CD14-positive monocyte (primary cell): ENCODE measurements around the gene RAB40C. TPM values are rescaled to one million over a fixed set of nuclear protein-coding genes. Genes with fewer than 3 reads are reported as not detected.

Source experiments
- DNase-seq, 3 donors: peaks; one replicate each; pipeline ENCODE4 v3.0.0-alpha.2; 2011 to 2022
- H2AFZ ChIP-seq: 2 replicates; pipeline ENCODE4 v1.6.0; 2012; ENCODE audit warnings: mild to moderate bottlenecking, low read depth, low read length, inconsistent platforms; ENCODE audit not compliant: insufficient read depth, poor library complexity, severe bottlenecking
- H3K27ac ChIP-seq, 2 donors: 1 replicate in 1 of 2; 2 replicates in 1 of 2; pipeline ENCODE4 v1.5.1; 2012 to 2013; ENCODE audit warnings: low read length in 2 of 2, control low read depth in 1 of 2, inconsistent platforms in 1 of 2, low read depth in 1 of 2, mild to moderate bottlenecking in 1 of 2
- H3K27me3 ChIP-seq, 2 donors: one replicate each; pipeline versions ENCODE4 v1.6.0 to v1.6.1; 2011 to 2013; ENCODE audit warnings: low read length in 2 of 2; ENCODE audit not compliant: control insufficient read depth in 2 of 2, insufficient read depth in 2 of 2
- H3K36me3 ChIP-seq, 2 donors: replicated peaks in 1 of 2; 1 replicate in 1 of 2; 2 replicates in 1 of 2; pipeline versions ENCODE4 v1.5.1 to v1.6.1; 2012 to 2013; ENCODE audit warnings: low read length in 2 of 2, control low read depth in 1 of 2, inconsistent platforms in 1 of 2, mild to moderate bottlenecking in 1 of 2; ENCODE audit not compliant: insufficient read depth in 2 of 2, control insufficient read depth in 1 of 2
- H3K4me1 ChIP-seq, 2 donors: 1 replicate in 1 of 2; 2 replicates in 1 of 2; pipeline versions ENCODE4 v1.5.1 to v1.6.1; 2012 to 2013; ENCODE audit warnings: low read length in 2 of 2, control low read depth in 1 of 2, inconsistent platforms in 1 of 2, mild to moderate bottlenecking in 1 of 2, moderate library complexity in 1 of 2; ENCODE audit not compliant: insufficient read depth in 2 of 2, control insufficient read depth in 1 of 2
- H3K4me2 ChIP-seq: replicated peaks from 2 replicates; pipeline ENCODE3; 2012; ENCODE audit warnings: low read length, moderate library complexity, mild to moderate bottlenecking; ENCODE audit not compliant: poor library complexity, severe bottlenecking; ENCODE audit errors: extremely low read depth
- H3K4me3 ChIP-seq, 3 experiments: fragments of 200-600 bp in 1 of 3; sonication (generic) in 1 of 3; replicated peaks in 1 of 3; 1 replicate in 2 of 3; 2 replicates in 1 of 3; pipeline ENCODE4 v1.5.1; 2011 to 2013; ENCODE audit warnings: low read length in 3 of 3, mild to moderate bottlenecking in 3 of 3, control low read depth in 2 of 3, low read depth in 2 of 3, inconsistent platforms in 1 of 3, moderate library complexity in 1 of 3
- H3K79me2 ChIP-seq: 2 replicates; pipeline ENCODE4 v1.6.0; 2012; ENCODE audit warnings: mild to moderate bottlenecking, control low read depth, inconsistent platforms, low read length, moderate library complexity; ENCODE audit not compliant: insufficient read depth
- H3K9ac ChIP-seq: 2 replicates; pipeline ENCODE4 v1.6.0; 2017; ENCODE audit warnings: low read length, mild to moderate bottlenecking; ENCODE audit not compliant: insufficient read depth, poor library complexity, severe bottlenecking
- H3K9me3 ChIP-seq, 2 donors: replicated peaks in 1 of 2; 1 replicate in 1 of 2; 2 replicates in 1 of 2; pipeline versions ENCODE4 v1.5.1 to v1.6.1; 2012 to 2013; ENCODE audit warnings: low read length in 2 of 2, control low read depth in 1 of 2; ENCODE audit not compliant: control insufficient read depth in 1 of 2, insufficient read depth in 1 of 2
- H4K20me1 ChIP-seq: 2 replicates; pipeline ENCODE4 v1.6.0; 2012; ENCODE audit warnings: mild to moderate bottlenecking, low read length, control low read depth, moderate library complexity; ENCODE audit not compliant: insufficient read depth
- H3K27ac Mint-ChIP-seq, 7 donors: one replicate each; pipeline ENCODE4 v1.8.0; 2020; ENCODE audit warnings: mild to moderate bottlenecking in 7 of 7, mixed read lengths in 7 of 7, moderate library complexity in 6 of 7, inconsistent platforms in 2 of 7
- H3K27me3 Mint-ChIP-seq, 3 donors: one replicate each; pipeline ENCODE4 v1.8.0; 2021 to 2022; ENCODE audit warnings: low read depth in 3 of 3, mild to moderate bottlenecking in 3 of 3, mixed read lengths in 3 of 3, moderate library complexity in 3 of 3, inconsistent platforms in 1 of 3
- H3K36me3 Mint-ChIP-seq, 2 donors: one replicate each; pipeline ENCODE4 v1.8.0; 2020; ENCODE audit warnings: mixed read lengths in 2 of 2, inconsistent platforms in 1 of 2, mild to moderate bottlenecking in 1 of 2
- H3K4me1 Mint-ChIP-seq: one replicate; pipeline ENCODE4 v1.8.0; 2020; ENCODE audit warnings: mild to moderate bottlenecking, mixed read lengths
- H3K4me3 Mint-ChIP-seq, 2 donors: one replicate each; pipeline ENCODE4 v1.8.0; 2020; ENCODE audit warnings: mild to moderate bottlenecking in 2 of 2, mixed read lengths in 2 of 2, moderate library complexity in 1 of 2
- H3K9me3 Mint-ChIP-seq, 7 donors: one replicate each; pipeline ENCODE4 v1.8.0; 2020 to 2022; ENCODE audit warnings: mixed read lengths in 7 of 7, mild to moderate bottlenecking in 6 of 7, moderate library complexity in 6 of 7, inconsistent platforms in 2 of 7
- CTCF ChIP-seq: fragments of 200-600 bp; IDR thresholded peaks from one replicate; pipeline ENCODE4 v1.8.0; 2022; ENCODE audit warnings: antibody characterized with exemption, mild to moderate bottlenecking
- WGBS: methylation state at CpG from one replicate; pipeline ENCODE4 v1.1.5; 2013; ENCODE audit warnings: missing lambda C conversion rate; ENCODE audit not compliant: insufficient coverage; 5-methylcytosine and 5-hydroxymethylcytosine counted together
- intact Hi-C, 2 donors: fragments of 100-400 bp; cut with micrococcal nuclease; formaldehyde crosslinking; loops; one replicate each; pipeline versions ENCODE4 v1.15.0 to v1.15.1; 2023
- polyA plus RNA-seq, 3 donors: library from polyadenylated mRNA; depleted of rRNA in 1 of 3; unstranded in 2 of 3; stranded (reverse) in 1 of 3; fragments of 300-500 nt in 2 of 3; fragments of >200 nt in 1 of 3; fragmentation: Illumina TruSeq in 2 of 3; gene quantifications; 1 replicate in 2 of 3; 2 replicates in 1 of 3; pipeline ENCODE4 v1.2.3, GENCODE V29; 2012 to 2021

The RAB40C gene
- polyA plus RNA-seq, 3 donors = 10.0 to 22.6 (median 10.9) TPM

DNA sequence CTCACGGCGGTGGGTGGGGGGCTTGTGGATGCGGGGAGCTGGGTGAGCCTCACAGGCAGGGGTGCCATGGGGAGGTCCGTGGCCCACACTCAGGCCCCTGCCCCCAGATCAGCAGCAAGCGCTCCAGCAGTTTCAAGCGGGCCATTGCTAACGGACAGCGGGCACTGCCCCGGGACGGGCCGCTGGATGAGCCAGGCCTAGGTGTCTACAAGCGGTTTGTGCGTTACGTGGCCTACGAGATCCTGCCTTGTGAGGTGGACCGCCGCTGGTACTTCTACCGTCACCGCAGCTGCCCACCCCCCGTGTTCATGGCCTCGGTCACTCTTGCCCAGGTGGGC, 86.7 kb downstream of the RAB40C start:
- Histone ChIP-seq H4K20me1 (peaks cover 41% of the 10 kb centered on the region), H2AFZ (no peak overlapping the region), H3K9ac (no peak overlapping the region), H3K4me2 (no peak overlapping the region), H3K4me1 (peaks cover 22 to 34% of the 10 kb centered on the region in 2 donors), H3K79me2 (peaks cover 12% of the 10 kb centered on the region), H3K9me3 (no peaks in the 10 kb centered on the region), H3K27ac (no peak overlapping the region), H3K27me3 (peaks cover 3 to 30% of the 10 kb centered on the region in 2 donors), H3K36me3 (peaks cover 24 to 29% of the 10 kb centered on the region in 2 donors), H3K4me3 (no peak overlapping the region)
- TF ChIP-seq CTCF = no peak
- H3K27me3 Mint-ChIP-seq = peaks cover 21 to 38% (median 23%) of the 10 kb centered on the region in 3 donors
- H3K4me3 Mint-ChIP-seq = peak overlapping the region in 1 of 2 donors; percentile 78
- WGBS = 93% methylated on average over 21 of the region's 21 CpGs
- peaks cover 18 to 31% of the 10 kb centered on the region in 2 donors for H3K36me3 Mint-ChIP-seq
- H3K27ac Mint-ChIP-seq = no peak overlapping the region
- peaks cover 19% of the 10 kb centered on the region for H3K4me1 Mint-ChIP-seq
- intact Hi-C loops = no loop called here
- DNase-seq = no peak
- peaks cover 0 to 5% (median 0%) of the 10 kb centered on the region in 7 donors for H3K9me3 Mint-ChIP-seq

- Histone ChIP-seq H3K4me1 (peaks cover 26 to 38% of the 10 kb centered on the region in 2 donors), H3K27ac (no peak overlapping the region), H3K9ac (no peak overlapping the region), H2AFZ (no peak overlapping the region), H3K9me3 (no peaks in the 10 kb centered on the region), H3K36me3 (peaks cover 23 to 30% of the 10 kb centered on the region in 2 donors), H3K79me2 (peaks cover 16% of the 10 kb centered on the region), H3K4me3 (no peak overlapping the region), H3K4me2 (no peak overlapping the region), H3K27me3 (peaks cover 3 to 30% of the 10 kb centered on the region in 2 donors), H4K20me1 (peaks cover 45% of the 10 kb centered on the region)
- Mint-ChIP-seq H3K4me3 (peak overlapping the region in 1 of 2 donors; percentile 78), H3K4me1 (peaks cover 23% of the 10 kb centered on the region), H3K9me3 (peaks cover 0 to 5% (median 0%) of the 10 kb centered on the region in 7 donors), H3K27ac (no peak overlapping the region), H3K27me3 (peaks cover 21 to 38% (median 23%) of the 10 kb centered on the region in 3 donors), H3K36me3 (peaks cover 19 to 31% of the 10 kb centered on the region in 2 donors)
- DNase-seq = no peak
- no peak for TF ChIP-seq CTCF
- intact Hi-C loops = no loop called here
- WGBS = 76% methylated on average over 23 of the region's 23 CpGs
Measured at GRCh38 chr16:676913-677312, 87.0 kb downstream of the RAB40C start.
